NCI-H446 (cell line): ENCODE results near the gene LMBRD2.

ENCODE experiments used
- DNase-seq, 2 experiments: peaks; one replicate each; lab custom pipeline; 2025; lab: John Stamatoyannopoulos, UW

LMBRD2 gene

DNA sequence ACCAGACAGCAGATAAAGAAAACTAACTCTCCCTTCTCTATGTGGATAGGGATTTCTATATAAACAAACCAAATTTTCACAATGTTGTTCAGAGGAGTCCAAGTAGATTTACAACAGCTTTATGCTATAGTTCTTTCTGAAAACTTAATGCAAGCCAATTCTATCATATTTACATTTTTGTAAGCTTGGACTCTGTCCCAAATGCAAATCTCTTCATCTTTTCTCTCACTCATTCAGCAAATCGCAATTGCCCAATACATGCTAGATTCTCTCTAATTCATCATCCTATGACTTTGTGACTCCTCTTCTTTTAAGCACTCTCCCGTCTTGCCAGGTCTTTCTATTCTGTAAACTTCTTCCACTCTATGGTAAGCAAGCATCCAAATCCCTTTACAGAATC, 45.9 kb downstream of the LMBRD2 start:
- DNase-seq = no peak

DNA sequence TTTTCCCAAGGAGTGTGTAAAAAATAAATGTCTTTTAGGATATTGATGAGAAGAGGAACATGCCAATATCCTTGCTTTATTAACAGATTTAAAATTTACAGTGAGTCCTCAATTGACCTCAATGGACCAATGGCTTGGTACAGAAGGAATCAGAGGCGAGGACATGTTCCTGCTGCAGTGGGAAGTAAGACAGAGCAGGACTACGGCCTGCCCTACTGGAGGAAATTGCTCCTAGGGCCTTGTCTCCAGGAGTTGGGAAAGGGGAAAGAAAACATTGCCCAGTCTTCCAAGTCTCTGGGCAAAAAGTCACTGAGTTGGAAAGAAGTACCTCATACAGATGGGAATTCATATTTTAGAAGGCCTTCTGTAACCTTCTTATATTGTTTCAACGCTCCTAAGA, 51.9 kb downstream of the LMBRD2 start:
- no peak for DNase-seq

DNA sequence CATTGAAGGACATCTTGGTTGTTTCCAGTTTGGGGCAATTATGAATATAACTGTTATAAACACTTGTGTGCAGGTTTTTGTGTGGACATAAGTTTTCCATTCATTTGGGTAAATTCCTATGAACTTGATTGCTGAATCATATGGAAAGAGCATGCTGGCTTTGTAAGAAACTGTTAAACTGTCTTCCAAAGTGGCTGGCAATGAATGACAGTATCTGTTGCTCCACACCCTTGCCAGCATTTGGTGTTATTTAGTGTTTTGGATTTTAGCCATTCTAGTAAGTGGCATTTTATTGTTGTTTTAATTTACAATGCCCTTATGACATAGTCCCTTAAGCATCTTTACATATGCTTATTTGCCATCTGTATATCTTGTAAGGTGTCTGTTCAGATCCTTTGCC, 55.2 kb downstream of the LMBRD2 start:
- DNase-seq = no peak

DNA sequence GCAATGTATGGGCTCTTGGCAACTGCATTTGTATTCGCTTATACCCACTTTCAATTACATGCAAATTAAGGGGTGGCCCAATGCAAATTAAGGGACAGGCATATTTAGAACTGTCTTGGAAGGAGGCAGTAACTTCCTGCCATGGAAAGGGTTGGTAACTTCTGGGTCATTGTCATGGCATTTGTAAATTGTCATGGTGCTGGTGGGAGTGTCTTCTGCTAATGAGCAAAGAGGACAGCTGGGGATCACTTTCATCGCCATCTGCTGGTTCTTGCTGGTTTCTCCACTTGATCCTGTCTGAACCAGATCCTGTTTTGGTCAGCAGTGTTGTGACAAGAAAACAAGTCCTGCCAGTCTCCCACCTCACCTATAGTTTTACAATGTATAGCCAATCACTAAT, 61.7 kb downstream of the LMBRD2 start:
- peak; percentile 9 to 51 for DNase-seq

DNA sequence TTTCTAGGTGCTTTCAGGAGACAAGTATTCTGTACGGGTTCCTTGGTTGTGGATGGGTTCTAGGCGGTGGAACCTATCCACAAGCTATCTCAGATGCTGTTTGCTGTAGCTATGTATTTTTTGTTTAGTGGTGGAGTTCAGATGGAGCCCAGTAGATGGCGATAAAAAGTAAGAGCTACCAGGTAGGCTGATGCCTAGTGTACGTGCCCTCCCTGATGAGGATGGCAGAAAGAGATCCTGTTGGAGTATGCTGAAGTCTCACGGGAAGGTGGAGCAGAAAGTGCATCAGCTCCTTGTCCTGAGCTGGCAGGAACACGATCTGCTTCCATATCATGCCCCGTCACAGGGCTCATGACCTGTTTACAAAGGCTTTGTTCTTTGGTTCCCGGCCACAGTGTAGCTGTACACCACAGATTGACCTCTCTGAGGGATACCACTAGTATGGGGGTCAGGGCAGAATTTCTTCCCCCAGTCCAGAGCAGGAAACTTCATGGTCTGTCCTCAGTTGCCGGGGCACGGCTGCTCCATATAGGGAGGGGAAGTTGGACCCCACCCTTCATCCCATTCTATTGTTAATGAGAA, 72.4 kb downstream of the LMBRD2 start:
- DNase-seq = peak; percentile 56 to 80

DNA sequence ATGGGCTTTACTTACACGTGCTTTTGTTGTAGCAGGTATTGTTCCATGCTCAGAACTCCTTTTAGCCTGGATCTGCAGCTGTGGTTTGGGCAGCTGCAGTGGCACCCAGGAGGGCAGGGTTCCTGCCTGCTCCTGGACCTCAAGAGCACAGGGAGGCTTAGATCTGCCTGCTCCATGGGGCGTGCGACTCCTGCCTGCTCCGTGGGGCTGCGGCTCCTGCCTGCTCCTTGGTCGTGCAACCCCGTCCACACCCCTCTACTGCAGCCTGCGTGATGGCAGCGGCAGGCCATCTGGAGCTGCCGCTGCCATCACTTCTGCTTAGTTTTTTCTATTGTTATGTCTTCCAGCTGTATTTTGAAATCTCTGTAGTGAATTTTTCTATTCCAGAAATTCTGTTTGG, 73.3 kb downstream of the LMBRD2 start:
- no peak for DNase-seq

DNA sequence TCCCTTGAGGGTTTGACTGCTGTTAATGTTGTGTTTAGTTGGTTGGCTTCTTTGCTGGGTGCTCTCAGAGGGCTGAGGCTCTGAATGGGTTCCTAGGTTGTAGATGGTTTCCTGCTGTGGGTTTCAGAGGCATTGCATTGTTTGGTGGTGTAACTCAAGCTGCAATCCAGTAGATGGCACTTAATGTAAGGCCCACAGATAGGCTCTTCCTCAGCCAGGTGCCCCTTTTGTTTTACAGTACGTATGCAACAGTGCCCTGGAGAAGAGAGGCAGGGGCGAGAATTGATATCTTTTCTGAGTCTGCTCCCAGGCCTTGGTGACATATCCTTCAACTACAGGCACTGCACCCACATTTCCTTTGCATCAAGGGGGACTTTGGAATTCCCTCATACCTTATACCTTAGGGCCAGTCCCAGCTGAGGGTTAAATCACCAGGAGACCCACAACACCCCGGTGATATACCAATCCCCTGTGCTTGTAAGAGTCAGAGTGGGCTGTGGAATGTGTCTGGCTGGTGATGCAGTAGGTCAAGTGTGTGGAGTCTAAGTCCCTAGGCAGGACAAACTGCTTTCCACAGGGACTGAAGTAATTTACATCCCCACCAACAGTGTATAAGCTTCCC, 78.0 kb downstream of the LMBRD2 start:
- DNase-seq = no peak

DNA sequence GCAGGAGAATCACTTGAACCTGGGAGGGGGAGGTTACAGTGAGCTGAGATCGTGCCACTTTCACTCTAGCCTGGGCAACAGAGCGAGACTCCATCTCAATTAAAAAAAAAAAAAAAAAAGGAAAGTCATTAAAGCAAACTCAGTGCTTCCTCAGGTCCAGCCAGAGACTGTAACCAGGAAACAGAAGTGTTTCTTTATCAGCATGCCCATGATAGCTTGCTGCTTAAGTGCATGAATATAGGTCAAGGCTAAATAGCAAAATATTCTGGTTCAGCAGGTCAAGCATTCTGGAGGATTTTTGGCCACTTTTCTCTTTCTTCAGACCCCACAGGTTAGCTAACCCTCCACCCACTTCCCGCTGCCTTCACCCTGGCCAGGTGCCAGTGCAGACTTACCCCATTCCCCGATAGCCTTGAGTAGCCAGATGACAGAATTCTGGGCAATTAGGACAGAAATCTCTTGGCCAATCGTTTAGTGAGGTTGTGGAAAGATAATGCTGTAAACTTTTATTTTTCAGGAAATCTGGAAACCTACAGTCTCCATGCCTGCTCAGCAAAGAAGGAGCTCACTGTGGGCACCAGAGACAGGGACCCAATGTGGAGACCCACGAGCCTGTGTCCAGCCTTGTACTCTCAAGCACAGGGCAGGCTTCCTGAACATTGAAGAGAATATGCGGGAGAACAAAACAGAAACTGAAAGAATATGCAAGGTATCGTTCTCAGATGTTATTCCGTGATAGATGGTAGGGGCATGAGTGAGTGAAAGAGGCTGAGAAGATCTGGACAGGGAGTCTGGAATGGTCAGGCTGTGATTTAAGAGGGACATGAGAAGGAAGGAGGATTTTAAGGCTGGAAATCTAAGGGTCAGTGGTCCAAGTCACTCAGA, 80.8 kb downstream of the LMBRD2 start:
- no peak for DNase-seq

DNA sequence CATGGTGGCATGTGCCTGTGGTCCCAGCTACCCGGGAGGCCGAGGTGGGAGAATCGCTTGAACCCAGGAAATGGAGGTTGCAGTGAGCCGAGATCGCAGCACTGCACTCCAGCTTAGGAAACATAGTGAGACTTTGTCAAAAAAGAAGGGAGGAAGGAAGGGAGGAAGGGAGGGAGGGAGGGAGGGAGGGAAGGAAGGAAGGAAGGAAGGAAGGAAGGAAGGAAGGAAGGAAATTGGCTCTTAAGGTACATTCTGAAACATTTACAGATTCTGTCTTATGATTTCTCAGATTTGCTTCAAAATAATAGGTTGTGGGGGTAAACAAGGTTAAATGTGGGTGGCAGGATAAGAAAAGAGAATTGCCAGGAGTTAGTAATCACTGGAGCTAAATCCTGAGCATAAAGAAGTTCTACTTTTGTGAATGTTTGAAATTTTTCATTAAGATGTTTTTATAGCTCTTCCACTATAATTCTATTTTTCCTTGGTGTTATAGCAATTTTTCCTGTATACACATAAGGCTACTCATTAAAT, 82.9 kb downstream of the LMBRD2 start:
- no peak for DNase-seq

DNA sequence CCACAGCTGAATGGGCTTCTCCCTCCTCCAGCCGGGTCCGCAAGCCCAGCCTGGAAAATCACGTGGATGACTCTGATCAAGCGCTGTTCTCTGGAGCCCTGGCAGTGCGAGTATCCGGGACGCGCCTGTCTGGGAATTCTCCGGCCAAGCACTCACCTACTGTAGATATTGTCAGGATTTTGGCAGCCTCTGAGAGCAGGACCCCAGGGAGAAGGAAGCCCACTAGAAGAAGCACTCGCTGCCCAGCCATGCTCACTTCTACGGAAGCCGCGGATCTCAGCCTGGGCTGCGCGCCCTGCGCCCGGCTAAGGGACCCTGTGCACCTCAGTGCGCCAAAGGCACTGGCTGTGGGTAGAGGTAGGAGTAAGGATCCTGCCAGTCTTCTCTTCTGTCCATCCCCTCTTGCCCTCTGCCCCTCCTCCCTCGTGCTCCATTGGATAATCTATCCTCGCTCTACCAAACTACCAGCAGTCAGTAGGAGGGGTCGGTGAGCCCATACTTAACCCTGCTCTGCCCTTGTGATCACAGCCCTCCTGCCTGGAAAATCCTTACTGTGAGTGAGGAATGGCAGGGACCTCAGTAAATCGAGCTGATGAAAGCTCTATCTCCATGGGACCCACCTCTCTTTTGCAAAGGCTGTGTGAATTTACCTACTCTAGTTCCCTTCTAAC, 85.0 kb downstream of the LMBRD2 start, which contains the start of gene UGT3A2:
Gene UGT3A2, minus strand, starts transcription at position 343 of the 671 bp plus-strand sequence. Its CDS starts 93 bp downstream, at position 250.
- no peak for DNase-seq

DNA sequence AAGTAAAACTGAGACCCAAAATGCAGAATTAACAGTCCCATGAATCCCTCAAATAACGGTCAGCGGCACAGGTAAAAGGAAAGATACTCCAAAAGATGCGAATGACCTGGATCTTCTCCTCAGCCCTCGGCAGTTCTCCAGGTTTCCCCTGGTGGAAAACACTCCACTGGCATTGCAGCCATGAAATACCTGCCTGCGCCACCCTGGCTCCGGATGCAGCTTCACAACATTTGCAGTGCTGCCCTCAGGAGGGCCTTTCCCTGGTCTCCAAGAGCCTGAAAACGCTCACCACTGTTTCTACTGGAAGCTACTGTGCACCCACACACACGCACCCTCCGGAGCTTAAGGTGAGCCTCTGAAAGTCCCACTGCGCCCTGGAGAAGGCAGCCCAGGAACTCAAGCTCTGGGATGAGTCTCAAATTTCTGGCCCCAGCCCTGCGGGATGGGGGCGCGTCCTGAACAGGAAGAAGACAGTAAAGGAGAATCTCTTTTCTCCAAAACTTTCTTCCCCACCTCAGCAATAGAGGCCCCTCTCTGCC, 85.6 kb downstream of the LMBRD2 start:
- DNase-seq = no peak

DNA sequence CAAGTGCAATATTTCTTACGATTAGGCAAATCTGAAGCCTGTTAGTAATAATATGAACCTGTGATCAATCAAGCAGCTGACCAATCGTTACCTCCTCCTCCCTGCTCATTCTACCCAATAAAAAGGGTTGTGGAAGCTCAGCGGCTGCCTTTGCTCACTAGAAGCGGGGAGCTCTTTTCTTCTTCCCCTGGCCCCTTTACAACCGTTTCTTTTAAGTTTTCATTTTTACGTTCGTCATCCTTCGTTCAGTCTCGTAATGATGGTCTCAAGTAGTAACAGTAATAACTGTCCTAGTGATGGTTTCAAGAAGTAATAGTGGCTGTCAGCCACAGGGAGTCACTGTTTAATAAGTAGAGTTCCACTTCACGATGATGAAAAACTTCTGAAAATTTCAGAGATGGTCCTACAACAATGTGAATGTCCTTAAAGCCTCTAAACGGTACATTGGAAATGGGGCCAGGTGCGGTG, 91.2 kb downstream of the LMBRD2 start:
- peak in 1 of 2 experiments; percentile 47 for DNase-seq

DNA sequence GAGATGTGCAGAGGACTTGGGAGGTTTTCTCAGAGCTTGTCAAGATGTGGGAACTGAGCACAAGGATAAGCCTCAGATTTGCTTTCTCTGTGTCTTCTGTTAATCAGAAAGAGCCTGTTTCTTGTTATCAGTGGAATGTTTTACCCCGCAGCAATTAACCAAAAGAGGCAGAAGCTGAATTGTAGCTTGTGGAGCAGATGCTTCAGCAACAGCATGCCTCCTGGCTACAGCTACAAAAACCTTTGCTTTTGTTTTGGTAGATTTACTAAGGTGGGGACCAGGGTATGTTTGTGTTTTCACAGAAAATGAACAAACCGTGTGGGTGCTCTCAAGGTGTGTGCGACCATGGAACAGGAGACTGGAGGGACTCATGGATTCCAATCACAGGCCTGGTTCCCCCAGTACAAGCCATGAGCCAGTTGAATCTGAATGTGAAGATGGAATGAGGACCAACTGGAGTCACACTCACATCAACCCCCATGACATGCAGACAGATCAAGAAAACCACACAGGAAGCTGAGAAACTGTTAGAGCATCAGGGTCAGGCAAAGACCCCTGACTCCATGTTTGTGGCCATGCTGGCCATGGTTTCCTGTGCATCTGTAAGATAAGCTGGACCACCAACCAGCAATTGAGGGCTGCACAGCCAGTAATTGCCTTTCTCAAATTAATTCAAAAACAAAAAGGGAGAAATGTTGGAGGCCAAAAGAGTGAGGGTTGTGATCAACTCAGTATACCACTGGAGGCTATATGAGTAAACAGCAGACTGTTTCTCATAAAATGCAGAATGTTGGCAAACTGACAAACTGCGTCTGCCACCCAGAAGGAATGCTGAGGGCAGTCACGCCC, 91.9 kb downstream of the LMBRD2 start:
- no peak for DNase-seq

DNA sequence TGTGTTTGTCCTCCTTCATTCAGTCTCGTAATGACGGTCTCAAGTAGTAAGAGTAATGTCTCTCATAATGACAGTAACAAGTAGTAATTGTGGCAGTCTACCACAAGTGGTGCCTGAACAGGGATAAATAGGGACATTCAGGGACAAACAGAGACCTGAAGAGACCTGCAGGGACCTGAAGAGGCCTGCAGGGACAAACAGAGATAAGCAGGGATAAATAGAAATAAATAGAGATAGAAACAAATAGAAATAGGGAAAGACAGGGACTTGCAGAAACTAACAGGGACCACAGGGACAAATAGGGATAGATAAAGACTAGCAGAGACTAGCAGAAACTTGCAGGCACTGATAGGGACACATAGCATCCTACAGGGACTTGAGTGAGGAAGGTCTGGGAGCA, 92.9 kb downstream of the LMBRD2 start:
- no peak for DNase-seq

DNA sequence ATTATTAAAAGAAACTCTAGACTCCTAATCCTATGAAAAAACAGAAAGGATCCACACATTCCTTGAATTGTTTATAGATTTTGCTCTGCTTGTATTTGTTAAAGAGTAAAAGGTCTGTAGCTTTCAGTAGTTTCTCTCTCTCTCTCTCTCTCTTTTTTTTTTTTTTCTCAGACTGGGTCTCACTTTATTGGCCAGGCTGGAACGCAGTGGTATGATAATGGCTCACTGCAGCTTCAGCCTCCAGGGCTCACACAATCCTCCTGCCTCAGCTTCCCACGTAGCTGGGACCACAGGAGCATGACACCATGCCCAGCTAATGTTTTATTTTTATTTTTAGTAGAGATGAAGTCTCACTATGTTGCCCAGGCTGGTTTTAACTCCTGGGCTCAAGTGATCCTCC, 94.3 kb downstream of the LMBRD2 start:
- DNase-seq = no peak

DNA sequence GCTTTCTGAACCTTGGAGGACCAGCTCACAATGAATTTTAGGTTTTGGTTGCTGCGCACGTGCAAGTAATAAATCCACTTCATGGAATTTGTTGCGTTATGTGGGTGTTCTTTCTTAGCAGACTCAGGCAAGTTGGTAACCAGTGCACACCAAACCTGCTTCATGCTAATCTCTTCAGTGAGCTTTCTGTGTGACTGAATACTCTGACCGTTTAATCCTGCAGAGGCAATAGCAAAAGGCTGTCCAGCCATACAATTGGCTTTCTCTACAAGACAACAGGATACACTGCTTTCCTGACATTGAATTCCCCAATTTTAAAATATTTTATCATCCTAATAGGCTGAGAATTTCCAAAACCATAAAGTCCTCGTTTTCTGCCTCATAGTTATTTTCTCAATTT, 95.3 kb downstream of the LMBRD2 start:
- no peak for DNase-seq

DNA sequence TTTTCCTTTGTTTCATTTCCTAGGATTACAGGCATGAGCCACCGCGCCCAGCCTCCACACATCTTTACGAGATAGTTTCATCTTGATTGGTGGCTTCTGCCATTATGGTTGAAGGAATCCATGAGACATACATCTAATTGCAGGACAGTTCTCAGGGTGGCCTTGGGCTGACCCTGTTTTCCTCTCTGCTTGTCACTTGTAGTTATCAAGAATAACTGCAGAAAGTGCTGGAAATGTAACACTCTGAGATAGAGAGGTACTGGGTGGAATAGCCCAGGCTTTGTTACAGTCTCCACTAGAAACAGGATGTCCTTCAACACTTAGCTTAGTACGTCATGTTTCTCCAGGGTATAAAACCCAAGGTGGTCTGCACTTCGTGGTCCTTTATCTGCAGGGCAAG, 95.7 kb downstream of the LMBRD2 start:
- no peak for DNase-seq

DNA sequence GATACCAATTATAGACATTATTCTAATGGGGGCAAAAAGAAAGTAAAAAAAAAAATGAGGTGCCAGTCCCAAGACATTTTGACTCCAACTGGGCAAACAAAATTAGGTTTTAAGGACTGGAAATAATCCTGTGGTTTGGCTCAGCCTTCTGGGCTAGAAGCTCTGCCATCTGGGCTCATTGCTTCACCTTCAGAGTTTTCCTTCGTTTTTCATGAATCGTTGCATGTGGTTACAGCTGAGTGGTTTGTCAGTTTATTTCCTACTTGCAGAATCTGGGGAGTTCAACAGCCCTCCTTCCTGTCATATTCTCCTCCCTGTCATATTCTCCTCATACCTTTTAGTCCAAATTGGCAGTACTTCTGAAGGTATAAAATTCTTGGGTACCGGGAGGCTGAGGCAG, 97.0 kb downstream of the LMBRD2 start:
- no peak for DNase-seq

DNA sequence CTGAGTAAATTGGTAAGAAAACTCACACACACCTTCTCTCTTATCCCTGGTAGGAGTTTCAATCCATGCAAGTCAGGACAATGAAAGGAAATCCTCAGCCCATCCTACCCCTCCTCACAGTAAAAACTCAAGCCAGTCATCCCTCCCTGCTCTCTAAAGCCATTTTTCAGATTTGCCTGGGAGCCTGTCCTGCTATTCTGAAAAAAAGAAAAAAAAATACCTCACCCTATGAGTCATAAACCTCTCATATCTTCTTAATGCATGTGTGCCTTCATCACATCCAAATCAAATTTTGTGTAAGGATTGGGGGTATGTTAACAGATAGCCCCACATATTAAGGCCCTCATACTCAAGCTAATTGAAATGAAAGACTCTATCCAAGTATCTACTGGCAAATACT, 99.1 kb downstream of the LMBRD2 start:
- DNase-seq = no peak

DNA sequence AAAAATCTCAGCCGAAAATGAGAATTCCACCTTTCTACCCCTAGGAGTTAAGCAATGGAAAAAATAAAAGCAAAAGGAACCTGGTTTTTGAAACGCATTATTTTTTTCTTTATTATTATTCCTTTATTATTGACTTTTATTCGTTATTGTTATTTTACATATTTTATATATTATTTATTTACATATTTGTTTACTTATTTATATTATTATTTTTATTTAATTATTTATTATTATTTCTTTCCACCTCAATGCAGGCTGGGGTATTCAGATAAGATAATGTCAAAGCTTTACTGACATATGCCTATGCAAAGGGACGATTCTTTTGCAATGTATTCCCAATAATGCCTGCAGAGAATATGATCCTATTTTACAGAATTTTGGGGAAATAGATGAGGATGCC, 101.7 kb downstream of the LMBRD2 start:
- no peak for DNase-seq
